MM.1S (cell line): ENCODE data around the gene SP3.

Experiments
- EZH2 ChIP-seq: fragments of 300-600 bp; sonication (generic); optimal IDR thresholded peaks from 2 replicates; pipeline ENCODE3; 2017; ENCODE audit warnings: low read depth, mild to moderate bottlenecking, antibody characterized with exemption, low read length, mixed read lengths
- TF ChIP-seq, protein P1 (sequence below): fragments of 300-600 bp; sonication (generic); IDR thresholded peaks from 2 replicates; pipeline ENCODE4 v1.5.1; 2016; ENCODE audit warnings: antibody characterized with exemption, low read length, mixed read lengths

DNA sequence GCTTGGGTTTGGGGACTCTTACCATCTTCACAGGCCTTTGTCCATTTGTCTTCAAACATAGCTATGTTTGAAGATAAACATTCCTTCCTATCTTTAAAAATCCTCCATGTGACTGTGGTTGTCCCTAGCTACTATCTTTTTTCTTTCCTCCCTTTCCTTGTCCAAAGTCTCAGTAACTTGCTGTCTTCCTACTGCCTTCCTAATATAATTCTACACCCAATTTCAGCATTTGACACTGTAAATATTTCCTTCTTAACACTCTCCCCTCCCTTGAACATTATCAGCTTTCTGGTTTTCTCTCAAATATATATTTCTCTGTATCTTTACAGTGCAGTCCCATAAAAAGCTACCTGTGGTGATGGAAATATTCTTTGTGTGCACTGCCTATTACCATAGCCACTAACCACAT, 5.3 kb upstream of the SP3 start:
- TF ChIP-seq, protein P1, sequence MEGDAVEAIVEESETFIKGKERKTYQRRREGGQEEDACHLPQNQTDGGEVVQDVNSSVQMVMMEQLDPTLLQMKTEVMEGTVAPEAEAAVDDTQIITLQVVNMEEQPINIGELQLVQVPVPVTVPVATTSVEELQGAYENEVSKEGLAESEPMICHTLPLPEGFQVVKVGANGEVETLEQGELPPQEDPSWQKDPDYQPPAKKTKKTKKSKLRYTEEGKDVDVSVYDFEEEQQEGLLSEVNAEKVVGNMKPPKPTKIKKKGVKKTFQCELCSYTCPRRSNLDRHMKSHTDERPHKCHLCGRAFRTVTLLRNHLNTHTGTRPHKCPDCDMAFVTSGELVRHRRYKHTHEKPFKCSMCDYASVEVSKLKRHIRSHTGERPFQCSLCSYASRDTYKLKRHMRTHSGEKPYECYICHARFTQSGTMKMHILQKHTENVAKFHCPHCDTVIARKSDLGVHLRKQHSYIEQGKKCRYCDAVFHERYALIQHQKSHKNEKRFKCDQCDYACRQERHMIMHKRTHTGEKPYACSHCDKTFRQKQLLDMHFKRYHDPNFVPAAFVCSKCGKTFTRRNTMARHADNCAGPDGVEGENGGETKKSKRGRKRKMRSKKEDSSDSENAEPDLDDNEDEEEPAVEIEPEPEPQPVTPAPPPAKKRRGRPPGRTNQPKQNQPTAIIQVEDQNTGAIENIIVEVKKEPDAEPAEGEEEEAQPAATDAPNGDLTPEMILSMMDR: no peak
- TF ChIP-seq EZH2: no peak
